Measurements from ENCODE around the gene TBC1D9.
"Not testable (repeated sequence)": the region's sequence is repeated elsewhere in the genome, so short reads cannot be mapped to it uniquely, and the experiment has no call there.

The TBC1D9 gene

GRCh38 chr4:140752291-140753068 is 3.7 kb downstream of the TBC1D9 start:
- Histone ChIP-seq H3K9ac (ENCODE audit: low read depth, low read length, poor library complexity) (no peak overlapping the region), H3K27me3 (ENCODE audit: control insufficient read depth in 3 of 3, insufficient read depth in 3 of 3, low read depth in 1 of 3, low read length in 3 of 3) (no peaks in the 10 kb centered on the region), H3K4ac (ENCODE audit: low read length) (no peak overlapping the region), H4K8ac (ENCODE audit: low read depth, low read length) (no peak overlapping the region), H2BK120ac (ENCODE audit: low read depth, low read length) (no peak overlapping the region), H3K27ac (replicated peaks; ENCODE audit: low read length) (no peak overlapping the region), H2AK5ac (ENCODE audit: low read depth, low read length) (no peak overlapping the region), H3K4me2 (ENCODE audit: insufficient read depth, low read length, poor library complexity, severe bottlenecking) (no peak overlapping the region), H2BK15ac (ENCODE audit: low read length) (no peak overlapping the region), H2AFZ (ENCODE audit: low read length) (no peak overlapping the region), H3K14ac (ENCODE audit: low read length) (no peak overlapping the region), H3K4me3 (ENCODE audit: low read length in 2 of 2) (no peak overlapping the region), H3K18ac (ENCODE audit: low read length) (no peak overlapping the region), H4K91ac (ENCODE audit: low read depth, low read length, poor library complexity) (no peak overlapping the region), H3K79me1 (ENCODE audit: low read depth, low read length) (peaks cover 6% of the 10 kb centered on the region), H2BK12ac (ENCODE audit: low read length) (no peak overlapping the region), H3K23ac (ENCODE audit: low read depth, low read length, poor library complexity) (no peak overlapping the region), H3K9me3 (replicated peaks in 1 of 2; ENCODE audit: control insufficient read depth in 2 of 2, insufficient read depth in 1 of 2, low read depth in 1 of 2, low read length in 2 of 2) (peaks cover 3 to 5% of the 10 kb centered on the region in 2 donors), H3K36me3 (replicated peaks in 1 of 2; ENCODE audit: control insufficient read depth in 2 of 2, insufficient read depth in 2 of 2, low read length in 2 of 2) (peaks cover 3 to 17% of the 10 kb centered on the region in 2 donors), H3K4me1 (ENCODE audit: control insufficient read depth in 2 of 2, insufficient read depth in 1 of 2, low read depth in 1 of 2, low read length in 2 of 2) (peaks cover 0 to 1% of the 10 kb centered on the region in 2 donors), H2BK5ac (ENCODE audit: low read length) (no peak overlapping the region)
- no peak for DNase-seq (ENCODE audit: low spot score)

GRCh38 chr4:140750470-140750869 is 5.7 kb downstream of the TBC1D9 start:
- Histone ChIP-seq H3K18ac (ENCODE audit: low read length) (no peak overlapping the region), H2AFZ (ENCODE audit: low read length) (no peak overlapping the region), H3K4ac (ENCODE audit: low read length) (no peak overlapping the region), H2BK15ac (ENCODE audit: low read length) (no peak overlapping the region), H3K9me3 (replicated peaks in 1 of 2; ENCODE audit: control insufficient read depth in 2 of 2, insufficient read depth in 1 of 2, low read depth in 1 of 2, low read length in 2 of 2) (peaks cover 3 to 6% of the 10 kb centered on the region in 2 donors), H3K36me3 (replicated peaks in 1 of 2; ENCODE audit: control insufficient read depth in 2 of 2, insufficient read depth in 2 of 2, low read length in 2 of 2) (peaks cover 3 to 17% of the 10 kb centered on the region in 2 donors), H3K23ac (ENCODE audit: low read depth, low read length, poor library complexity) (no peak overlapping the region), H4K8ac (ENCODE audit: low read depth, low read length) (no peak overlapping the region), H3K4me1 (ENCODE audit: control insufficient read depth in 2 of 2, insufficient read depth in 1 of 2, low read depth in 1 of 2, low read length in 2 of 2) (no peaks in the 10 kb centered on the region), H3K27ac (replicated peaks; ENCODE audit: low read length) (no peak overlapping the region), H2BK5ac (ENCODE audit: low read length) (no peak overlapping the region), H3K79me1 (ENCODE audit: low read depth, low read length) (peaks cover 4% of the 10 kb centered on the region), H3K14ac (ENCODE audit: low read length) (no peak overlapping the region), H3K27me3 (ENCODE audit: control insufficient read depth in 3 of 3, insufficient read depth in 3 of 3, low read depth in 1 of 3, low read length in 3 of 3) (no peaks in the 10 kb centered on the region), H3K4me3 (ENCODE audit: low read length in 2 of 2) (no peak overlapping the region), H2BK12ac (ENCODE audit: low read length) (no peak overlapping the region), H2AK5ac (ENCODE audit: low read depth, low read length) (no peak overlapping the region), H3K9ac (ENCODE audit: low read depth, low read length, poor library complexity) (no peak overlapping the region), H3K4me2 (ENCODE audit: insufficient read depth, low read length, poor library complexity, severe bottlenecking) (no peak overlapping the region), H2BK120ac (ENCODE audit: low read depth, low read length) (no peak overlapping the region), H4K91ac (ENCODE audit: low read depth, low read length, poor library complexity) (no peak overlapping the region)
- no peak for DNase-seq (ENCODE audit: low spot score)
- no CpG with 5 or more reads among the region's 2 CpGs for WGBS, 2 donors (ENCODE audit: extremely low coverage in 2 of 2, insufficient read length in 2 of 2, insufficient replicate concordance in 1 of 2)

- Histone ChIP-seq H3K4me2 (ENCODE audit: insufficient read depth, low read length, poor library complexity, severe bottlenecking) (no peak overlapping the region), H2BK15ac (ENCODE audit: low read length) (no peak overlapping the region), H3K18ac (ENCODE audit: low read length) (no peak overlapping the region), H2AK5ac (ENCODE audit: low read depth, low read length) (no peak overlapping the region), H2BK120ac (ENCODE audit: low read depth, low read length) (no peak overlapping the region), H3K79me1 (ENCODE audit: low read depth, low read length) (peaks cover 2% of the 10 kb centered on the region), H3K27me3 (ENCODE audit: control insufficient read depth in 3 of 3, insufficient read depth in 3 of 3, low read depth in 1 of 3, low read length in 3 of 3) (no peaks in the 10 kb centered on the region), H3K9ac (ENCODE audit: low read depth, low read length, poor library complexity) (no peak overlapping the region), H2BK5ac (ENCODE audit: low read length) (no peak overlapping the region), H3K36me3 (replicated peaks in 1 of 2; ENCODE audit: control insufficient read depth in 2 of 2, insufficient read depth in 2 of 2, low read length in 2 of 2) (peaks cover 3 to 7% of the 10 kb centered on the region in 2 donors), H3K27ac (replicated peaks; ENCODE audit: low read length) (no peak overlapping the region), H2AFZ (ENCODE audit: low read length) (no peak overlapping the region), H3K14ac (ENCODE audit: low read length) (no peak overlapping the region), H3K4me3 (ENCODE audit: low read length in 2 of 2) (no peak overlapping the region), H3K4ac (ENCODE audit: low read length) (no peak overlapping the region), H2BK12ac (ENCODE audit: low read length) (no peak overlapping the region), H3K9me3 (replicated peaks in 1 of 2; ENCODE audit: control insufficient read depth in 2 of 2, insufficient read depth in 1 of 2, low read depth in 1 of 2, low read length in 2 of 2) (peaks cover 3 to 6% of the 10 kb centered on the region in 2 donors), H4K91ac (ENCODE audit: low read depth, low read length, poor library complexity) (no peak overlapping the region), H4K8ac (ENCODE audit: low read depth, low read length) (no peak overlapping the region), H3K4me1 (ENCODE audit: control insufficient read depth in 2 of 2, insufficient read depth in 1 of 2, low read depth in 1 of 2, low read length in 2 of 2) (peaks cover 4 to 5% of the 10 kb centered on the region in 2 donors), H3K23ac (ENCODE audit: low read depth, low read length, poor library complexity) (no peak overlapping the region)
- WGBS, 2 donors (ENCODE audit: extremely low coverage in 2 of 2, insufficient read length in 2 of 2, insufficient replicate concordance in 1 of 2), result no CpG with 5 or more reads among the region's 1 CpG
- no peak for DNase-seq (ENCODE audit: low spot score)
Measured at GRCh38 chr4:140748171-140748570, 8.0 kb downstream of the TBC1D9 start.

- not testable (repeated sequence) for H2AFZ ChIP-seq (ENCODE audit: low read length); DNase-seq (ENCODE audit: low spot score); H4K8ac ChIP-seq (ENCODE audit: low read depth, low read length); H3K4me1 ChIP-seq (ENCODE audit: control insufficient read depth in 2 of 2, insufficient read depth in 1 of 2, low read depth in 1 of 2, low read length in 2 of 2); H3K4me3 ChIP-seq (ENCODE audit: low read length in 2 of 2); H3K4me2 ChIP-seq (ENCODE audit: insufficient read depth, low read length, poor library complexity, severe bottlenecking); H3K27ac ChIP-seq (replicated peaks; ENCODE audit: low read length); H3K36me3 ChIP-seq (replicated peaks in 1 of 2; ENCODE audit: control insufficient read depth in 2 of 2, insufficient read depth in 2 of 2, low read length in 2 of 2); H3K9me3 ChIP-seq (replicated peaks in 1 of 2; ENCODE audit: control insufficient read depth in 2 of 2, insufficient read depth in 1 of 2, low read depth in 1 of 2, low read length in 2 of 2); H3K18ac ChIP-seq (ENCODE audit: low read length); H2BK120ac ChIP-seq (ENCODE audit: low read depth, low read length); H3K14ac ChIP-seq (ENCODE audit: low read length); H3K79me1 ChIP-seq (ENCODE audit: low read depth, low read length); H3K23ac ChIP-seq (ENCODE audit: low read depth, low read length, poor library complexity); H3K9ac ChIP-seq (ENCODE audit: low read depth, low read length, poor library complexity); H3K27me3 ChIP-seq (ENCODE audit: control insufficient read depth in 3 of 3, insufficient read depth in 3 of 3, low read depth in 1 of 3, low read length in 3 of 3); H2AK5ac ChIP-seq (ENCODE audit: low read depth, low read length); H4K91ac ChIP-seq (ENCODE audit: low read depth, low read length, poor library complexity); H2BK12ac ChIP-seq (ENCODE audit: low read length); H2BK5ac ChIP-seq (ENCODE audit: low read length); H2BK15ac ChIP-seq (ENCODE audit: low read length); H3K4ac ChIP-seq (ENCODE audit: low read length)
- WGBS, 2 donors (ENCODE audit: extremely low coverage in 2 of 2, insufficient read length in 2 of 2, insufficient replicate concordance in 1 of 2), result no CpG with 5 or more reads among the region's 7 CpGs
Measured at GRCh38 chr4:140746546-140746945, 9.6 kb downstream of the TBC1D9 start.
